GM23338 (cell line): ENCODE measurements around the gene PLIN5. TPM values are rescaled to one million over a fixed set of nuclear protein-coding genes. Genes with fewer than 3 reads are reported as not detected.

Experiments used
- ATAC-seq: fragments of 200-7000 bp; cut with Tn5 transposase; 3 replicates; pipeline ENCODE4 v1.9.1; 2020
- DNase-seq: peaks from one replicate; pipeline ENCODE4 v3.0.0-alpha.2; 2015; ENCODE audit warnings: low spot score
- H2AFZ ChIP-seq: fragments of 200-600 bp; sonication (generic); 2 replicates; pipeline ENCODE4 v1.8.0; 2016; ENCODE audit warnings: antibody characterized with exemption, mild to moderate bottlenecking, moderate library complexity
- H3F3A ChIP-seq: fragments of 200-600 bp; sonication (generic); replicated peaks from 2 replicates; pipeline ENCODE4 v1.8.0; 2017; ENCODE audit warnings: antibody characterized with exemption, mixed run types, low read depth
- H3K27ac ChIP-seq: fragments of 200-600 bp; sonication (generic); 2 replicates; pipeline ENCODE4 v1.6.1; 2016; ENCODE audit warnings: low read depth
- H3K27me3 ChIP-seq: fragments of 200-600 bp; sonication (generic); 2 replicates; pipeline ENCODE4 v1.8.0; 2016; ENCODE audit warnings: mild to moderate bottlenecking, mixed run types, moderate library complexity; ENCODE audit not compliant: insufficient read depth
- H3K36me3 ChIP-seq: fragments of 200-600 bp; sonication (generic); 2 replicates; pipeline ENCODE4 v1.8.0; 2016; ENCODE audit warnings: mild to moderate bottlenecking; ENCODE audit not compliant: insufficient read depth
- H3K4me1 ChIP-seq: fragments of 200-600 bp; sonication (generic); 2 replicates; pipeline ENCODE4 v1.8.0; 2016; ENCODE audit warnings: mild to moderate bottlenecking, moderate library complexity; ENCODE audit not compliant: insufficient read depth
- H3K4me2 ChIP-seq: fragments of 200-600 bp; sonication (generic); 2 replicates; pipeline ENCODE4 v1.7.1; 2017; ENCODE audit warnings: mixed run types
- H3K4me3 ChIP-seq: fragments of 200-600 bp; sonication (generic); 2 replicates; pipeline ENCODE4 v1.6.1; 2016; ENCODE audit warnings: mixed run types
- H3K79me2 ChIP-seq: fragments of 200-600 bp; sonication (generic); replicated peaks from 2 replicates; pipeline ENCODE4 v1.8.0; 2017; ENCODE audit warnings: mild to moderate bottlenecking; ENCODE audit not compliant: insufficient read depth
- H3K9me2 ChIP-seq: fragments of 200-600 bp; sonication (generic); 2 replicates; pipeline ENCODE4 v1.8.0; 2017; ENCODE audit not compliant: insufficient read depth
- H4K20me1 ChIP-seq: fragments of 200-600 bp; sonication (generic); replicated peaks from 2 replicates; pipeline ENCODE4 v1.8.0; 2017; ENCODE audit warnings: mild to moderate bottlenecking; ENCODE audit not compliant: insufficient read depth
- H3K27ac Mint-ChIP-seq: 2 replicates; pipeline ENCODE4 v1.8.0; 2020; ENCODE audit warnings: inconsistent platforms, mild to moderate bottlenecking, moderate library complexity, mixed read lengths
- H3K27me3 Mint-ChIP-seq: 3 replicates; pipeline ENCODE4 v1.8.0; 2022; ENCODE audit warnings: low read depth, mild to moderate bottlenecking, moderate library complexity, mixed read lengths, inconsistent platforms; ENCODE audit not compliant: insufficient read depth, poor library complexity
- H3K36me3 Mint-ChIP-seq: 3 replicates; pipeline ENCODE4 v1.8.0; 2021; ENCODE audit warnings: low read depth, mild to moderate bottlenecking, inconsistent platforms, moderate library complexity, mixed read lengths
- H3K4me1 Mint-ChIP-seq: 3 replicates; pipeline ENCODE4 v1.8.0; 2020; ENCODE audit warnings: mild to moderate bottlenecking, inconsistent platforms, mixed read lengths
- H3K4me3 Mint-ChIP-seq: 3 replicates; pipeline ENCODE4 v1.8.0; 2021; ENCODE audit warnings: moderate library complexity, mild to moderate bottlenecking, inconsistent platforms, mixed read lengths
- H3K9me3 Mint-ChIP-seq: 3 replicates; pipeline ENCODE4 v1.8.0; 2020; ENCODE audit warnings: moderate library complexity, mild to moderate bottlenecking, inconsistent platforms, mixed read lengths
- CREB1 ChIP-seq: fragments of 250-450 bp; sonication (Bioruptor Pico); IDR thresholded peaks from 2 replicates; pipeline ENCODE4 v1.5.0; 2020; ENCODE audit warnings: low read depth, mild to moderate bottlenecking, moderate library complexity
- EZH2 ChIP-seq: fragments of 200-600 bp; sonication (generic); IDR thresholded peaks from one replicate; pipeline ENCODE4 v1.8.0; 2017; ENCODE audit warnings: antibody characterized with exemption, mild to moderate bottlenecking, low read depth; ENCODE audit not compliant: unreplicated experiment
- EZH2phosphoT487 ChIP-seq: fragments of 200-600 bp; sonication (generic); IDR thresholded peaks from one replicate; pipeline ENCODE4 v1.8.1; 2018; ENCODE audit warnings: antibody characterized with exemption; ENCODE audit not compliant: unreplicated experiment
- JUNB ChIP-seq: IDR thresholded peaks from one replicate; pipeline ENCODE4 v1.6.1; 2016; ENCODE audit warnings: antibody characterized with exemption; ENCODE audit not compliant: unreplicated experiment
- NANOG ChIP-seq: IDR thresholded peaks from 2 replicates; pipeline ENCODE4 v1.6.1; 2016; ENCODE audit warnings: antibody characterized with exemption, borderline replicate concordance
- STAT1 ChIP-seq: IDR thresholded peaks from one replicate; pipeline ENCODE4 v1.6.1; 2016; ENCODE audit warnings: antibody characterized with exemption; ENCODE audit not compliant: unreplicated experiment
- ZNF114 ChIP-seq: fragments of 250-450 bp; sonication (Bioruptor Pico); IDR thresholded peaks from 2 replicates; pipeline ENCODE4 v1.5.0; 2020; ENCODE audit warnings: mild to moderate bottlenecking, moderate library complexity
- ZNF331 ChIP-seq: fragments of 250-450 bp; sonication (Bioruptor Pico); IDR thresholded peaks from 2 replicates; pipeline ENCODE4 v1.5.0; 2020; ENCODE audit warnings: low read depth, mild to moderate bottlenecking, moderate library complexity
- polyA plus RNA-seq: library from polyadenylated mRNA; unstranded; fragments of >200 nt; fragmentation: Nextera tagmentation; extraction: Ambion mirVana; gene quantifications from 2 replicates; pipeline ENCODE4 v1.2.1, GENCODE V29; 2016
- total RNA-seq: library from RNA; depleted of rRNA; stranded (reverse); fragments of >200 nt; shearing (Covaris generic); gene quantifications from 2 replicates; pipeline ENCODE4 v1.2.3, GENCODE V29; 2014
- TF ChIP-seq, protein P1 (sequence below): fragments of 250-450 bp; sonication (Bioruptor Pico); IDR thresholded peaks from 2 replicates; pipeline ENCODE4 v1.5.0; 2020; ENCODE audit warnings: mild to moderate bottlenecking, moderate library complexity
- TF ChIP-seq, protein P2 (sequence below), 2 experiments: fragments of 200-600 bp in 1 of 2; sonication (generic) in 1 of 2; conservative IDR thresholded peaks; 2 replicates each; pipeline versions ENCODE4 v1.5.1 to v1.6.1; 2016 to 2017; ENCODE audit warnings: antibody characterized with exemption in 2 of 2, low read depth in 2 of 2, mild to moderate bottlenecking in 2 of 2, moderate library complexity in 1 of 2
- TF ChIP-seq, protein P3 (sequence below): IDR thresholded peaks from one replicate; pipeline ENCODE4 v1.6.1; 2018; ENCODE audit warnings: antibody characterized with exemption; ENCODE audit not compliant: unreplicated experiment
- TF ChIP-seq, protein P4 (sequence below): IDR thresholded peaks from 2 replicates; pipeline ENCODE4 v1.6.1; 2016; ENCODE audit warnings: antibody characterized with exemption

Gene PLIN5
- total and polyA plus RNA-seq, 2 experiments from 2014 or later = 1.9 to 3.5 TPM

DNA sequence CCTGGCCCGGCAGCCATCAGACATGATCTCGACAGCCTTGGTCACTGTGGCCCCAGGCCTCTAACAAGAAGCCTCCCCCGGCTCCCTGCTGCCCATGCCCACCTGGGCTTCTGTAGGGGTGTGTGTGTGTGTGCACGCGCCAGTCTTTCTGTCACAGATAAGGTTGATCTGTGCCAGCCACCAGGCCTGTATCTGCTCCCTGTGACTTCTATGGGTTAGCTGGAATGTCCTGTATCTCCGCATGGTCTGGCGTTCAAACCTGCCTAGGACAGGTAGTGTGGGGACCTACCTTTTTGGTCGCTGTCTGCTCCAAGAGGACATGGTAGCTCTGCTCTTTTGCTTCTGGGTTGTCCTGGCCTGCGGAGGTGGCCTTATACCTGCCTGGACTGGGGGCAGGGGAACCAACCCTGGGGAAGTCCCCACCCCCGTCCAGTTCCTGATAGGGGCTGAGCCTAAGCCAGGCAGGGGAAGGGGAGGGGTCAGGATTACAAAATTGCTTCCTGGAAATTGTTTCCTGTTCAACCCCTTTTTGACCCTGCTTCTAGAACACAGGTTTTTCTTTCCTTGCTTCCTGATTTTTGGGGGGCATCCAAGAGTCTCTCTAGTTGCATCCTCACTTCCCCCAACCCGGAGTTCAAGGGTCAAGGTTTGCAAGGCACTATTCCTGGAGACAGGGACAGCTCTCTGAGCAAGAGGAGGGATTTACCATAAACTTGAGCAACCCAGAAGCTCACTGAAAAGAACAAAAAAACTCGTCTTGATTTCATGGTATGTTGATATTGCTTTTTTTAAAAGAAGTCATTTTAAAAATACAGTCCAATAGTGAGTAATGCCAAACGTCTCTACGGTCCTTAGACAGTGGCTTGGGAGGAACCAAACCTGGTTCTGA lies 4.9 kb upstream of the PLIN5 start, which contains the start of gene LRG1:
TSS of gene LRG1 (minus strand) at position 344 of the 889 bp plus-strand sequence. CDS start at position 321, 23 bp downstream.
- ATAC-seq (peak; percentile 23), DNase-seq (peak; percentile 54)
- Mint-ChIP-seq H3K4me3 (peak within 1 kb of the TSS; percentile 21; the same call in 2 of the 3 replicates), H3K27me3 (peaks cover 7% of the 10 kb centered on the region), H3K4me1 (peaks cover 10% of the 10 kb centered on the region), H3K27ac (no peak within 1 kb of the TSS; the same call in 1 of the 2 replicates), H3K36me3 (no peaks in the 10 kb centered on the region), H3K9me3 (peaks cover 6% of the 10 kb centered on the region; the same call in 1 of the 3 replicates)
- H3K79me2 ChIP-seq = no peaks in the 10 kb centered on the region
- no peaks in the 10 kb centered on the region for H3K36me3 ChIP-seq
- H2AFZ ChIP-seq = no peak within 1 kb of the TSS
- H3K27me3 ChIP-seq = 0 out of 2 replicates have a peak, but pooled peaks cover 3% of the 10 kb centered on the region
- no peaks in the 10 kb centered on the region; the same call in 1 of the 2 replicates for H3K4me1 ChIP-seq
- H3K4me2 ChIP-seq = 0 out of 2 replicates have a peak within 1 kb of the TSS, but pooled peaks have one; percentile 38
- no peaks in the 10 kb centered on the region for H4K20me1 ChIP-seq
- no peak within 1 kb of the TSS for H3K4me3 ChIP-seq
- no peaks in the 10 kb centered on the region for H3K9me2 ChIP-seq
- no peaks in the 10 kb centered on the region for H3F3A ChIP-seq
- TF ChIP-seq EZH2 (no peak), CREB1 (no peak), ZNF114 (CRISPR knock-in tag) (no peak), EZH2phosphoT487 (no peak), STAT1 (no peak), NANOG (no peak), JUNB (no peak), ZNF331 (CRISPR knock-in tag) (no peak)
- TF ChIP-seq, protein P1, sequence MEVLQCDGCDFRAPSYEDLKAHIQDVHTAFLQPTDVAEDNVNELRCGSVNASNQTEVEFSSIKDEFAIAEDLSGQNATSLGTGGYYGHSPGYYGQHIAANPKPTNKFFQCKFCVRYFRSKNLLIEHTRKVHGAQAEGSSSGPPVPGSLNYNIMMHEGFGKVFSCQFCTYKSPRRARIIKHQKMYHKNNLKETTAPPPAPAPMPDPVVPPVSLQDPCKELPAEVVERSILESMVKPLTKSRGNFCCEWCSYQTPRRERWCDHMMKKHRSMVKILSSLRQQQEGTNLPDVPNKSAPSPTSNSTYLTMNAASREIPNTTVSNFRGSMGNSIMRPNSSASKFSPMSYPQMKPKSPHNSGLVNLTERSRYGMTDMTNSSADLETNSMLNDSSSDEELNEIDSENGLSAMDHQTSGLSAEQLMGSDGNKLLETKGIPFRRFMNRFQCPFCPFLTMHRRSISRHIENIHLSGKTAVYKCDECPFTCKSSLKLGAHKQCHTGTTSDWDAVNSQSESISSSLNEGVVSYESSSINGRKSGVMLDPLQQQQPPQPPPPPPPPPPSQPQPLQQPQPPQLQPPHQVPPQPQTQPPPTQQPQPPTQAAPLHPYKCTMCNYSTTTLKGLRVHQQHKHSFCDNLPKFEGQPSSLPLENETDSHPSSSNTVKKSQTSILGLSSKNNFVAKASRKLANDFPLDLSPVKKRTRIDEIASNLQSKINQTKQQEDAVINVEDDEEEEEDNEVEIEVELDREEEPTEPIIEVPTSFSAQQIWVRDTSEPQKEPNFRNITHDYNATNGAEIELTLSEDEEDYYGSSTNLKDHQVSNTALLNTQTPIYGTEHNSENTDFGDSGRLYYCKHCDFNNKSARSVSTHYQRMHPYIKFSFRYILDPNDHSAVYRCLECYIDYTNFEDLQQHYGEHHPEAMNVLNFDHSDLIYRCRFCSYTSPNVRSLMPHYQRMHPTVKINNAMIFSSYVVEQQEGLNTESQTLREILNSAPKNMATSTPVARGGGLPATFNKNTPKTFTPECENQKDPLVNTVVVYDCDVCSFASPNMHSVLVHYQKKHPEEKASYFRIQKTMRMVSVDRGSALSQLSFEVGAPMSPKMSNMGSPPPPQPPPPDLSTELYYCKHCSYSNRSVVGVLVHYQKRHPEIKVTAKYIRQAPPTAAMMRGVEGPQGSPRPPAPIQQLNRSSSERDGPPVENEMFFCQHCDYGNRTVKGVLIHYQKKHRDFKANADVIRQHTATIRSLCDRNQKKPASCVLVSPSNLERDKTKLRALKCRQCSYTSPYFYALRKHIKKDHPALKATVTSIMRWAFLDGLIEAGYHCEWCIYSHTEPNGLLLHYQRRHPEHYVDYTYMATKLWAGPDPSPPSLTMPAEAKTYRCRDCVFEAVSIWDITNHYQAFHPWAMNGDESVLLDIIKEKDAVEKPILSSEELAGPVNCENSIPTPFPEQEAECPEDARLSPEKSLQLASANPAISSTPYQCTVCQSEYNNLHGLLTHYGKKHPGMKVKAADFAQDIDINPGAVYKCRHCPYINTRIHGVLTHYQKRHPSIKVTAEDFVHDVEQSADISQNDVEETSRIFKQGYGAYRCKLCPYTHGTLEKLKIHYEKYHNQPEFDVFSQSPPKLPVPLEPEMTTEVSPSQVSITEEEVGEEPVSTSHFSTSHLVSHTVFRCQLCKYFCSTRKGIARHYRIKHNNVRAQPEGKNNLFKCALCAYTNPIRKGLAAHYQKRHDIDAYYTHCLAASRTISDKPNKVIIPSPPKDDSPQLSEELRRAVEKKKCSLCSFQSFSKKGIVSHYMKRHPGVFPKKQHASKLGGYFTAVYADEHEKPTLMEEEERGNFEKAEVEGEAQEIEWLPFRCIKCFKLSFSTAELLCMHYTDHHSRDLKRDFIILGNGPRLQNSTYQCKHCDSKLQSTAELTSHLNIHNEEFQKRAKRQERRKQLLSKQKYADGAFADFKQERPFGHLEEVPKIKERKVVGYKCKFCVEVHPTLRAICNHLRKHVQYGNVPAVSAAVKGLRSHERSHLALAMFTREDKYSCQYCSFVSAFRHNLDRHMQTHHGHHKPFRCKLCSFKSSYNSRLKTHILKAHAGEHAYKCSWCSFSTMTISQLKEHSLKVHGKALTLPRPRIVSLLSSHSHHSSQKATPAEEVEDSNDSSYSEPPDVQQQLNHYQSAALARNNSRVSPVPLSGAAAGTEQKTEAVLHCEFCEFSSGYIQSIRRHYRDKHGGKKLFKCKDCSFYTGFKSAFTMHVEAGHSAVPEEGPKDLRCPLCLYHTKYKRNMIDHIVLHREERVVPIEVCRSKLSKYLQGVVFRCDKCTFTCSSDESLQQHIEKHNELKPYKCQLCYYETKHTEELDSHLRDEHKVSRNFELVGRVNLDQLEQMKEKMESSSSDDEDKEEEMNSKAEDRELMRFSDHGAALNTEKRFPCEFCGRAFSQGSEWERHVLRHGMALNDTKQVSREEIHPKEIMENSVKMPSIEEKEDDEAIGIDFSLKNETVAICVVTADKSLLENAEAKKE (CRISPR knock-in tag) = no peak
- TF ChIP-seq, protein P2, sequence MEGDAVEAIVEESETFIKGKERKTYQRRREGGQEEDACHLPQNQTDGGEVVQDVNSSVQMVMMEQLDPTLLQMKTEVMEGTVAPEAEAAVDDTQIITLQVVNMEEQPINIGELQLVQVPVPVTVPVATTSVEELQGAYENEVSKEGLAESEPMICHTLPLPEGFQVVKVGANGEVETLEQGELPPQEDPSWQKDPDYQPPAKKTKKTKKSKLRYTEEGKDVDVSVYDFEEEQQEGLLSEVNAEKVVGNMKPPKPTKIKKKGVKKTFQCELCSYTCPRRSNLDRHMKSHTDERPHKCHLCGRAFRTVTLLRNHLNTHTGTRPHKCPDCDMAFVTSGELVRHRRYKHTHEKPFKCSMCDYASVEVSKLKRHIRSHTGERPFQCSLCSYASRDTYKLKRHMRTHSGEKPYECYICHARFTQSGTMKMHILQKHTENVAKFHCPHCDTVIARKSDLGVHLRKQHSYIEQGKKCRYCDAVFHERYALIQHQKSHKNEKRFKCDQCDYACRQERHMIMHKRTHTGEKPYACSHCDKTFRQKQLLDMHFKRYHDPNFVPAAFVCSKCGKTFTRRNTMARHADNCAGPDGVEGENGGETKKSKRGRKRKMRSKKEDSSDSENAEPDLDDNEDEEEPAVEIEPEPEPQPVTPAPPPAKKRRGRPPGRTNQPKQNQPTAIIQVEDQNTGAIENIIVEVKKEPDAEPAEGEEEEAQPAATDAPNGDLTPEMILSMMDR (conservative IDR thresholded peaks at IDR 0.05; ENCODE audit: low read depth in 2 of 2) = no peak
- TF ChIP-seq, protein P3, sequence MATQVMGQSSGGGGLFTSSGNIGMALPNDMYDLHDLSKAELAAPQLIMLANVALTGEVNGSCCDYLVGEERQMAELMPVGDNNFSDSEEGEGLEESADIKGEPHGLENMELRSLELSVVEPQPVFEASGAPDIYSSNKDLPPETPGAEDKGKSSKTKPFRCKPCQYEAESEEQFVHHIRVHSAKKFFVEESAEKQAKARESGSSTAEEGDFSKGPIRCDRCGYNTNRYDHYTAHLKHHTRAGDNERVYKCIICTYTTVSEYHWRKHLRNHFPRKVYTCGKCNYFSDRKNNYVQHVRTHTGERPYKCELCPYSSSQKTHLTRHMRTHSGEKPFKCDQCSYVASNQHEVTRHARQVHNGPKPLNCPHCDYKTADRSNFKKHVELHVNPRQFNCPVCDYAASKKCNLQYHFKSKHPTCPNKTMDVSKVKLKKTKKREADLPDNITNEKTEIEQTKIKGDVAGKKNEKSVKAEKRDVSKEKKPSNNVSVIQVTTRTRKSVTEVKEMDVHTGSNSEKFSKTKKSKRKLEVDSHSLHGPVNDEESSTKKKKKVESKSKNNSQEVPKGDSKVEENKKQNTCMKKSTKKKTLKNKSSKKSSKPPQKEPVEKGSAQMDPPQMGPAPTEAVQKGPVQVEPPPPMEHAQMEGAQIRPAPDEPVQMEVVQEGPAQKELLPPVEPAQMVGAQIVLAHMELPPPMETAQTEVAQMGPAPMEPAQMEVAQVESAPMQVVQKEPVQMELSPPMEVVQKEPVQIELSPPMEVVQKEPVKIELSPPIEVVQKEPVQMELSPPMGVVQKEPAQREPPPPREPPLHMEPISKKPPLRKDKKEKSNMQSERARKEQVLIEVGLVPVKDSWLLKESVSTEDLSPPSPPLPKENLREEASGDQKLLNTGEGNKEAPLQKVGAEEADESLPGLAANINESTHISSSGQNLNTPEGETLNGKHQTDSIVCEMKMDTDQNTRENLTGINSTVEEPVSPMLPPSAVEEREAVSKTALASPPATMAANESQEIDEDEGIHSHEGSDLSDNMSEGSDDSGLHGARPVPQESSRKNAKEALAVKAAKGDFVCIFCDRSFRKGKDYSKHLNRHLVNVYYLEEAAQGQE = no peak
- TF ChIP-seq, protein P4, sequence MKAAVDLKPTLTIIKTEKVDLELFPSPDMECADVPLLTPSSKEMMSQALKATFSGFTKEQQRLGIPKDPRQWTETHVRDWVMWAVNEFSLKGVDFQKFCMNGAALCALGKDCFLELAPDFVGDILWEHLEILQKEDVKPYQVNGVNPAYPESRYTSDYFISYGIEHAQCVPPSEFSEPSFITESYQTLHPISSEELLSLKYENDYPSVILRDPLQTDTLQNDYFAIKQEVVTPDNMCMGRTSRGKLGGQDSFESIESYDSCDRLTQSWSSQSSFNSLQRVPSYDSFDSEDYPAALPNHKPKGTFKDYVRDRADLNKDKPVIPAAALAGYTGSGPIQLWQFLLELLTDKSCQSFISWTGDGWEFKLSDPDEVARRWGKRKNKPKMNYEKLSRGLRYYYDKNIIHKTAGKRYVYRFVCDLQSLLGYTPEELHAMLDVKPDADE = no peak
- no peak within 1 kb of the TSS for H3K27ac ChIP-seq
